NB4 (cell line): ENCODE data around the gene METTL14.
A peak's percentile ranks its signal among the peaks of the same experiment; 100 is the strongest.

Source experiments
- DNase-seq: peaks from one replicate; pipeline ENCODE4 v3.0.0; 2010; ENCODE audit warnings: low read depth
- H3K4me3 ChIP-seq: one replicate; pipeline ENCODE4 v1.5.1; 2011; ENCODE audit warnings: mild to moderate bottlenecking, low read depth, low read length, moderate library complexity
- MYC ChIP-seq: IDR thresholded peaks from 2 replicates; pipeline ENCODE4 v1.6.1; 2011; ENCODE audit warnings: low read depth, low read length
- POLR2A ChIP-seq: IDR thresholded peaks from 2 replicates; pipeline ENCODE4 v1.6.1; 2011; ENCODE audit warnings: mild to moderate bottlenecking; ENCODE audit not compliant: insufficient read length; ENCODE audit errors: extremely low read depth
- TF ChIP-seq, protein P1 (sequence below): IDR thresholded peaks from 2 replicates; pipeline ENCODE4 v1.6.1; 2011; ENCODE audit warnings: low read depth, low read length
- TF ChIP-seq, protein P2 (sequence below): IDR thresholded peaks from one replicate; pipeline ENCODE4 v1.5.1; 2012; ENCODE audit warnings: low read depth, low read length

Gene METTL14

DNA sequence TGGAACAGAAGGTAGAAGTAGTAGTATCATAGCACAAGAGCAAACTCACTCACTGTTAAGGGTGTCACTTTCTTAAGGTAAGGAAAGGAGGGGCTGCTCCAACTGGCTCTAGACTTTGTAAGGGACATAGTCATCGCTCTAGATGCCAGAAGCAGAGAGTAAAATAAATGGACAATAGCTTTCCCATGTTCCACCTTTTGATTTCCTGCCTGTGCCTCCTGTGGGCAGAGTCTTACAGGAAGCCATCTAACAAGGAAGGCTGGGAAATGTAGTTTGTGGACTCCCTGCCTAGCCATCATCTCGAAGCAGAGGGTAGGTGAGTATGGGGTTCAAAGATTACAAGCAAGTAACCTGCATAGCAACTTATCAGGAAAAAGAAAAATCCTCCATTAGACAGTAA is 1.7 kb upstream of the METTL14 start:
- TF ChIP-seq, protein P1, sequence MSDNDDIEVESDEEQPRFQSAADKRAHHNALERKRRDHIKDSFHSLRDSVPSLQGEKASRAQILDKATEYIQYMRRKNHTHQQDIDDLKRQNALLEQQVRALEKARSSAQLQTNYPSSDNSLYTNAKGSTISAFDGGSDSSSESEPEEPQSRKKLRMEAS: no peak
- TF ChIP-seq, protein P2, sequence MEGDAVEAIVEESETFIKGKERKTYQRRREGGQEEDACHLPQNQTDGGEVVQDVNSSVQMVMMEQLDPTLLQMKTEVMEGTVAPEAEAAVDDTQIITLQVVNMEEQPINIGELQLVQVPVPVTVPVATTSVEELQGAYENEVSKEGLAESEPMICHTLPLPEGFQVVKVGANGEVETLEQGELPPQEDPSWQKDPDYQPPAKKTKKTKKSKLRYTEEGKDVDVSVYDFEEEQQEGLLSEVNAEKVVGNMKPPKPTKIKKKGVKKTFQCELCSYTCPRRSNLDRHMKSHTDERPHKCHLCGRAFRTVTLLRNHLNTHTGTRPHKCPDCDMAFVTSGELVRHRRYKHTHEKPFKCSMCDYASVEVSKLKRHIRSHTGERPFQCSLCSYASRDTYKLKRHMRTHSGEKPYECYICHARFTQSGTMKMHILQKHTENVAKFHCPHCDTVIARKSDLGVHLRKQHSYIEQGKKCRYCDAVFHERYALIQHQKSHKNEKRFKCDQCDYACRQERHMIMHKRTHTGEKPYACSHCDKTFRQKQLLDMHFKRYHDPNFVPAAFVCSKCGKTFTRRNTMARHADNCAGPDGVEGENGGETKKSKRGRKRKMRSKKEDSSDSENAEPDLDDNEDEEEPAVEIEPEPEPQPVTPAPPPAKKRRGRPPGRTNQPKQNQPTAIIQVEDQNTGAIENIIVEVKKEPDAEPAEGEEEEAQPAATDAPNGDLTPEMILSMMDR: no peak
- TF ChIP-seq MYC: no peak
- no peak for TF ChIP-seq POLR2A
- peak; percentile 46 for DNase-seq
- no peak overlapping the region for H3K4me3 ChIP-seq

DNA sequence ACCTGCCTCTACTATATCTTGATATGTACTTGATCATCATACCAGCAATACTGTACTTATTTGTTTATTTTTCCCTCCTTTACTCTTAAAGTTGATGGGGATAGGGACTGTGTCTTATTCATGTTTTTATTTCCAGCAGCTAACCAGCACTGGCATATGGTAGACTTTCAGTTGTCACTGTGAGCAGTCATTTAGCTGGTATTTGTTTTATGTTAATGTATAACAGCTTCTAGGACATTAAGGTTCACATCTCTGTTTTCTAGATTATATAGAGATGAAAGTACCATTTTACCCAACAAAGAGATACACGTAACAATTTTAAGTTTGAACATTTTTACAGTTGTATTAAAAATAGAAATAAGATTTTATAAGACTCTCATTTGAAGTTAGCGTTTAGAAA is 17.9 kb downstream of the METTL14 start:
- H3K4me3 ChIP-seq: no peak overlapping the region
- TF ChIP-seq POLR2A (no peak), MYC (no peak)
- TF ChIP-seq, protein P1: no peak
- TF ChIP-seq, protein P2: no peak
- no peak for DNase-seq

DNA sequence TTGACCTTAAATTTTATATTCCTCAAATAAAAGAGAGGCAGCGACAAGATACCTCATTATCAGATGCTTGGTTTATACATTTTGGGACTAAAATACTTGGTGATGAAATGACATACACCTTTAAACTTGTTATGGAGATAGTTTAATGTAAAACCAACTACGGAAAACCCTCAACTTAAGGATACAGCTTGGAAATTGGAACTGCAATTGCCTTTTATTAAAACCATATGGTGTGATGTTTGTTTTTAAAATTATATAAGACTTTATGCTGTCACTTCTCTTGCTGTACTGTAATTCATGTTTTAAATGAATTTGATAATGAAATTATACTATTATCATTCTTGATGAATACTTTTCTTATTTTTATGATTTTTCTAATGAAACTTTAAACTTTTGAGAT is 25.9 kb downstream of the METTL14 start:
- H3K4me3 ChIP-seq: no peak overlapping the region
- DNase-seq: no peak
- TF ChIP-seq POLR2A (no peak), MYC (no peak)
- TF ChIP-seq, protein P2: no peak
- TF ChIP-seq, protein P1: no peak

DNA sequence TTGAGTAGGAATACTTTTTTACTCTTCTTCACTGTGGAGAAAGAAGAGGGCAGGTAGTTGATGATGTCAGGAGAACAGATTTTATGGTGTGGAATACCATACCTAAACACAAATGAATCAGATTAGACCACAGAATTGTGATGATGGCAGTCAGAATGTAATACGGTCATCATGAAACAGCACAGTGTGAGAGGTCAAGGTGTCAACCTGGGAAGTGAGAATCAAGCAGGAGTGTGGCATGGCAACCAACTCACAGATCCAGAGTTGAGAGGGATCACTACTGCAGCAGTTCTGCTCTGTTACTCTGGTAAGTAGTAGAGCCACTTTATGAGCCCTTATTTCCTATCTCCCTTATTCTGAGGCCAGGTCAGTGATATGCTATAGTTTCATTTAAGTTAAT is 27.7 kb downstream of the METTL14 start:
- TF ChIP-seq, protein P2: no peak
- TF ChIP-seq, protein P1: no peak
- DNase-seq: no peak
- H3K4me3 ChIP-seq: no peak overlapping the region

DNA sequence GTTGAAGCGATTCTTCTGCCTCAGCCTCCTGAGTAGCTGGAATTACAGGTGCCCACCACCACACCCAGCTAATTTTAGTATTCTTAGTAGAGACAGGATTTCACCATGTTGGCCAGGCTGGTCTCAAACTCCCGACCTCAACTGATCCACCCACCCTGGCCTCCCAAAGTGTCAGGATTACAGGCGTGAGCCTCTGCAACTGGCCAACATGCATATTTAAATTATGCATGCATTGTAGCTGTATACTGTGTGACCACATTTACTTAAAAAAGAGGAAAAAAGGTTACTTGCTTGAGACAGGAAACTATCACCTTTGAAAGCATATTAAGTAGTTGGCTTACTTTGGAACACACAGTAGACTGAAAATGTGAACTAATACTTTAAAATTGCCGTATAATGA is 29.5 kb downstream of the METTL14 start:
- TF ChIP-seq MYC: no peak
- no peak for TF ChIP-seq POLR2A
- TF ChIP-seq, protein P2: no peak
- TF ChIP-seq, protein P1: no peak
- no peak for DNase-seq
- no peak overlapping the region for H3K4me3 ChIP-seq

DNA sequence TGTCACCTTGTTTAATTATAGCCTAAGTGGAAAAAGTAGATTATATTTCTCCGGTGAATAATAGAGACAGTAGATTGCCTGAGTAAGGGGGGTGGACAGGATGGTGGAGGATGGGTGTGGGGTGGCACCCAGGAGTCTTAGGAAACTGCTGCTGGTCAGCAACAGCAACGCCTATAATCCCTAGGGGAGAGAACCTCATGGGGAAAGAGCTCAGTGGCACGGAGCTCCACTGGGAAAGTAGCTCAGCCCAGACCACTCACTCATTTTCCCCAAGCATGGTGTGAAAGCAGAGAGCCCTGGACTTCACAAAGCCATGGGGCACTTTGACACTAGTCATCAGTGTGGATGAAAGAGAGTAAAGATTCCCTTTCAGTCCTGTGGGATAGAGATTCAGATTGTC is 31.1 kb downstream of the METTL14 start:
- peak; percentile 42 for DNase-seq
- no peak overlapping the region for H3K4me3 ChIP-seq
- TF ChIP-seq MYC (no peak), POLR2A (no peak)
- TF ChIP-seq, protein P1: no peak
- TF ChIP-seq, protein P2: no peak
